CD4-positive, CD25-positive, alpha-beta regulatory T cell (primary cell): ENCODE data around the gene FBXW5. TPM values are rescaled to one million over a fixed set of nuclear protein-coding genes. Genes with fewer than 3 reads are reported as not detected.

Source experiments
- polyA plus RNA-seq, 4 donors: library from polyadenylated mRNA; unstranded; fragments of 300-500 nt; fragmentation: Illumina TruSeq; gene quantifications; one replicate each; pipeline ENCODE4 v1.2.3, GENCODE V29; 2021
- total RNA-seq: library from RNA; stranded (reverse); gene quantifications from one replicate; pipeline ENCODE4 v1.2.3, GENCODE V29; 2022

Gene FBXW5
- total and polyA plus RNA-seq, 5 donors from 2014 or later: 91.6 to 134 (median 115) TPM

Other genes starting within 250 kb of the FBXW5 start
Only the 30 nearest of the 32 such genes appear.
- 1.3 TPM for gene DIPK1B, start 232.2 kb downstream of the FBXW5 start, total RNA-seq
- gene DIPK1B, start 232.2 kb downstream of the FBXW5 start, polyA plus RNA-seq: under 1 TPM in 1 of 4 donors, not detected in 3; 0.16 TPM
- 0.30 TPM for gene LCN10, start 201.8 kb downstream of the FBXW5 start, total RNA-seq
- 1 to 10 TPM; 1.6 to 3.9 (median 3.0) TPM for gene LCN10, start 201.8 kb downstream of the FBXW5 start, polyA plus RNA-seq
- gene LCN6, start 196.2 kb downstream of the FBXW5 start, total RNA-seq: not detected
- gene LCN6, start 196.2 kb downstream of the FBXW5 start, polyA plus RNA-seq: not detected
- gene LCN8, start 186.5 kb downstream of the FBXW5 start, total RNA-seq: not detected
- not detected for gene LCN8, start 186.5 kb downstream of the FBXW5 start, polyA plus RNA-seq
- not detected for gene LCN15, start 180.2 kb downstream of the FBXW5 start, total RNA-seq
- gene LCN15, start 180.2 kb downstream of the FBXW5 start, polyA plus RNA-seq: not detected
- gene TMEM141, start 153.4 kb downstream of the FBXW5 start, total RNA-seq: 20.7 TPM
- 10 to 100 TPM; 28.2 to 39.3 (median 35.5) TPM for gene TMEM141, start 153.4 kb downstream of the FBXW5 start, polyA plus RNA-seq
- 2.3 TPM for gene CCDC183, start 148.4 kb downstream of the FBXW5 start, total RNA-seq
- gene CCDC183, start 148.4 kb downstream of the FBXW5 start, polyA plus RNA-seq: under 1 TPM in 3 of 4 donors, not detected in 1; 0.16 to 0.72 (median 0.58) TPM
- gene RABL6, start 136.8 kb downstream of the FBXW5 start, total RNA-seq: 63.6 TPM
- gene RABL6, start 136.8 kb downstream of the FBXW5 start, polyA plus RNA-seq: 10 to 100 TPM in 2 of 4 donors, 1 to 10 TPM in 2; 9.4 to 13.9 (median 10.6) TPM
- gene AJM1, start 102.3 kb downstream of the FBXW5 start, total RNA-seq: 4.3 TPM
- under 1 TPM in 2 of 4 donors, not detected in 2; 0.10 to 0.11 TPM for gene AJM1, start 102.3 kb downstream of the FBXW5 start, polyA plus RNA-seq
- 33.7 TPM for gene PHPT1, start 95.3 kb downstream of the FBXW5 start, total RNA-seq
- 10 to 100 TPM; 65.4 to 95.8 (median 80.3) TPM for gene PHPT1, start 95.3 kb downstream of the FBXW5 start, polyA plus RNA-seq
- 2.7 TPM for gene MAMDC4, start 92.4 kb downstream of the FBXW5 start, total RNA-seq
- under 1 TPM in 1 of 4 donors, not detected in 3; 0.30 TPM for gene MAMDC4, start 92.4 kb downstream of the FBXW5 start, polyA plus RNA-seq
- 219 TPM for gene EDF1, start 78.4 kb downstream of the FBXW5 start, total RNA-seq
- 100 to 1,000 TPM; 297 to 398 (median 339) TPM for gene EDF1, start 78.4 kb downstream of the FBXW5 start, polyA plus RNA-seq
- gene TRAF2, start 58.2 kb downstream of the FBXW5 start, total RNA-seq: 28.6 TPM
- 10 to 100 TPM; 11.0 to 23.0 (median 15.6) TPM for gene TRAF2, start 58.2 kb downstream of the FBXW5 start, polyA plus RNA-seq
- gene C8G, start 505 bp upstream of the FBXW5 start, total RNA-seq: 1.1 TPM
- gene C8G, start 505 bp upstream of the FBXW5 start, polyA plus RNA-seq: under 1 TPM in 1 of 4 donors, not detected in 3; 0.96 TPM
- gene LCN12, start 7.5 kb upstream of the FBXW5 start, total RNA-seq: 1.4 TPM
- not detected for gene LCN12, start 7.5 kb upstream of the FBXW5 start, polyA plus RNA-seq
- gene PTGDS, start 32.8 kb upstream of the FBXW5 start, total RNA-seq: 15.4 TPM
- gene PTGDS, start 32.8 kb upstream of the FBXW5 start, polyA plus RNA-seq: under 1 TPM in 1 of 4 donors, not detected in 3; 0.47 TPM
- not detected for gene LCNL1, start 38.3 kb upstream of the FBXW5 start, total RNA-seq
- gene LCNL1, start 38.3 kb upstream of the FBXW5 start, polyA plus RNA-seq: not detected
- gene PAXX, start 47.7 kb upstream of the FBXW5 start, total RNA-seq: 83.3 TPM
- gene PAXX, start 47.7 kb upstream of the FBXW5 start, polyA plus RNA-seq: 10 to 100 TPM; 46.7 to 67.5 (median 66.0) TPM
- gene CLIC3, start 51.8 kb upstream of the FBXW5 start, total RNA-seq: 1.0 TPM
- gene CLIC3, start 51.8 kb upstream of the FBXW5 start, polyA plus RNA-seq: 1 to 10 TPM in 3 of 4 donors, under 1 TPM in 1; 0.38 to 4.5 (median 2.9) TPM
- gene ABCA2, start 83.5 kb upstream of the FBXW5 start, total RNA-seq: 135 TPM
- gene ABCA2, start 83.5 kb upstream of the FBXW5 start, polyA plus RNA-seq: 1 to 10 TPM; 3.8 to 4.5 (median 4.3) TPM
- gene FUT7, start 87.3 kb upstream of the FBXW5 start, total RNA-seq: 15.2 TPM
- gene FUT7, start 87.3 kb upstream of the FBXW5 start, polyA plus RNA-seq: 10 to 100 TPM; 31.8 to 79.0 (median 42.9) TPM
- gene NPDC1, start 101.4 kb upstream of the FBXW5 start, total RNA-seq: 106 TPM
- gene NPDC1, start 101.4 kb upstream of the FBXW5 start, polyA plus RNA-seq: 10 to 100 TPM in 2 of 4 donors, 1 to 10 TPM in 2; 4.2 to 15.3 (median 9.2) TPM
- gene ENTPD2, start 109.3 kb upstream of the FBXW5 start, total RNA-seq: not detected
- gene ENTPD2, start 109.3 kb upstream of the FBXW5 start, polyA plus RNA-seq: not detected
- 1.2 TPM for gene SAPCD2, start 125.8 kb upstream of the FBXW5 start, total RNA-seq
- under 1 TPM; 0.09 to 0.62 (median 0.18) TPM for gene SAPCD2, start 125.8 kb upstream of the FBXW5 start, polyA plus RNA-seq
- 14.8 TPM for gene UAP1L1, start 132.8 kb upstream of the FBXW5 start, total RNA-seq
- 1 to 10 TPM; 1.3 to 3.6 (median 1.7) TPM for gene UAP1L1, start 132.8 kb upstream of the FBXW5 start, polyA plus RNA-seq
- gene MAN1B1, start 142.2 kb upstream of the FBXW5 start, total RNA-seq: 71.3 TPM
- 10 to 100 TPM; 42.1 to 53.5 (median 45.7) TPM for gene MAN1B1, start 142.2 kb upstream of the FBXW5 start, polyA plus RNA-seq
- 343 TPM for gene DPP7, start 170.0 kb upstream of the FBXW5 start, total RNA-seq
- 100 to 1,000 TPM; 119 to 164 (median 153) TPM for gene DPP7, start 170.0 kb upstream of the FBXW5 start, polyA plus RNA-seq
- gene GRIN1, start 194.4 kb upstream of the FBXW5 start, total RNA-seq: not detected
- gene GRIN1, start 194.4 kb upstream of the FBXW5 start, polyA plus RNA-seq: not detected
- not detected for gene LRRC26, start 225.3 kb upstream of the FBXW5 start, total RNA-seq
- gene LRRC26, start 225.3 kb upstream of the FBXW5 start, polyA plus RNA-seq: not detected
- gene TMEM210, start 227.3 kb upstream of the FBXW5 start, total RNA-seq: not detected
- not detected for gene TMEM210, start 227.3 kb upstream of the FBXW5 start, polyA plus RNA-seq